IMR-90 (cell line): ENCODE measurements around the gene AGMO.

Experiments used
- CEBPB ChIP-seq: IDR thresholded peaks from 2 replicates; pipeline ENCODE4 v1.6.1; 2012; ENCODE audit warnings: low read depth, low read length, improper control_type of control experiment
- CHD1 ChIP-seq: IDR thresholded peaks from 2 replicates; pipeline ENCODE4 v1.6.1; 2012; ENCODE audit warnings: low read depth, low read length, improper control_type of control experiment
- ELK1 ChIP-seq: fragments of 150-350 bp; IDR thresholded peaks from 2 replicates; pipeline ENCODE4 v1.6.1; 2016; ENCODE audit warnings: low read depth, mild to moderate bottlenecking, low read length, moderate library complexity, borderline replicate concordance
- FOS ChIP-seq: fragments of 150-350 bp; IDR thresholded peaks from 2 replicates; pipeline ENCODE4 v1.6.1; 2016; ENCODE audit warnings: low read depth, low read length
- MAFK ChIP-seq: IDR thresholded peaks from 2 replicates; pipeline ENCODE4 v1.6.1; 2012; ENCODE audit warnings: low read depth, low read length, improper control_type of control experiment
- MAZ ChIP-seq: IDR thresholded peaks from 2 replicates; pipeline ENCODE4 v1.6.1; 2012; ENCODE audit warnings: low read depth, mild to moderate bottlenecking, low read length, improper control_type of control experiment, moderate library complexity, borderline replicate concordance
- MXI1 ChIP-seq: IDR thresholded peaks from 2 replicates; pipeline ENCODE4 v1.6.1; 2012; ENCODE audit warnings: low read depth, mild to moderate bottlenecking, low read length, moderate library complexity, borderline replicate concordance
- POLR2A ChIP-seq: IDR thresholded peaks from 2 replicates; pipeline ENCODE4 v1.6.1; 2012; ENCODE audit warnings: mild to moderate bottlenecking, low read depth, low read length
- RAD21 ChIP-seq: IDR thresholded peaks from 2 replicates; pipeline ENCODE4 v1.6.1; 2012; ENCODE audit warnings: low read length, improper control_type of control experiment
- RCOR1 ChIP-seq: IDR thresholded peaks from 2 replicates; pipeline ENCODE4 v1.6.1; 2012; ENCODE audit warnings: mild to moderate bottlenecking, low read length, improper control_type of control experiment; ENCODE audit not compliant: insufficient replicate concordance
- SMC3 ChIP-seq: fragments of 150-350 bp; IDR thresholded peaks from 2 replicates; pipeline ENCODE4 v1.6.1; 2016; ENCODE audit warnings: low read depth, mild to moderate bottlenecking, antibody characterized with exemption, low read length, moderate library complexity
- TF ChIP-seq, protein P1 (sequence below): conservative IDR thresholded peaks from 2 replicates; pipeline ENCODE4 v1.5.1; 2012; ENCODE audit warnings: mild to moderate bottlenecking, low read depth, low read length, improper control_type of control experiment

DNA sequence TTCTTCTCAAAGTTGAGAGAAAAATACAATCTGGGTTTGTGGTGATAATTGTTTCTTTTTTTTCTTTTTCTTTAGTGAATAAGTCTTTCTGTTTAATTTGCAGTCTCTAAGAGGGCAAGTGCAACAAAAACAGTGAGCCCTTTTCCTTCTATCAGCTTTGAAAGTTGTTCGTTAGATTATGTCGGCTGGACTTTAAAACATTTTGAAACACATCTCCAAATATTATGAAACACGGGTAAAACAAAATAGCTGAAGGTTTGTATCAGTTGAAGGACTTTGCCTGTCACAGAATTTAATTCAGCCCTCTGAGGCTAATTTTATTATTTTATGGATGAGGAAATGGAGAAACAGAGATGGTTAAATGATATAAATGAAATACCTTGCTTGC is 85.3 kb downstream of the AGMO start:
- TF ChIP-seq, protein P1, sequence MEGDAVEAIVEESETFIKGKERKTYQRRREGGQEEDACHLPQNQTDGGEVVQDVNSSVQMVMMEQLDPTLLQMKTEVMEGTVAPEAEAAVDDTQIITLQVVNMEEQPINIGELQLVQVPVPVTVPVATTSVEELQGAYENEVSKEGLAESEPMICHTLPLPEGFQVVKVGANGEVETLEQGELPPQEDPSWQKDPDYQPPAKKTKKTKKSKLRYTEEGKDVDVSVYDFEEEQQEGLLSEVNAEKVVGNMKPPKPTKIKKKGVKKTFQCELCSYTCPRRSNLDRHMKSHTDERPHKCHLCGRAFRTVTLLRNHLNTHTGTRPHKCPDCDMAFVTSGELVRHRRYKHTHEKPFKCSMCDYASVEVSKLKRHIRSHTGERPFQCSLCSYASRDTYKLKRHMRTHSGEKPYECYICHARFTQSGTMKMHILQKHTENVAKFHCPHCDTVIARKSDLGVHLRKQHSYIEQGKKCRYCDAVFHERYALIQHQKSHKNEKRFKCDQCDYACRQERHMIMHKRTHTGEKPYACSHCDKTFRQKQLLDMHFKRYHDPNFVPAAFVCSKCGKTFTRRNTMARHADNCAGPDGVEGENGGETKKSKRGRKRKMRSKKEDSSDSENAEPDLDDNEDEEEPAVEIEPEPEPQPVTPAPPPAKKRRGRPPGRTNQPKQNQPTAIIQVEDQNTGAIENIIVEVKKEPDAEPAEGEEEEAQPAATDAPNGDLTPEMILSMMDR = no peak
- TF ChIP-seq MAZ (no peak), RCOR1 (no peak), POLR2A (no peak), FOS (no peak), ELK1 (no peak), RAD21 (no peak), CEBPB (no peak), CHD1 (no peak), MXI1 (no peak), SMC3 (no peak), MAFK (no peak)
